ENCODE data around the gene STN1. TPM values are rescaled to one million over a fixed set of nuclear protein-coding genes. Genes with fewer than 3 reads are reported as not detected.

Gene STN1
- total RNA-seq, 1 experiment from 2014 or later, result 74.7 TPM

GRCh38 chr10:103850572-103850895, 67.5 kb downstream of the STN1 start (continued):
- TF ChIP-seq REST (IDR thresholded peaks at IDR 0.05; ENCODE audit: low read depth), result no peak
- no peak for TF ChIP-seq ELF1 (IDR thresholded peaks at IDR 0.05; ENCODE audit: borderline replicate concordance, low read depth)
- no peak for TF ChIP-seq POLR2AphosphoS5 (IDR thresholded peaks at IDR 0.05; ENCODE audit: low read depth, low read length)
- TF ChIP-seq EZH2 (IDR thresholded peaks at IDR 0.05), result no peak
- TF ChIP-seq SIN3A (IDR thresholded peaks at IDR 0.05; ENCODE audit: low read depth), result no peak

- ATAC-seq, result no peak
- Histone ChIP-seq H3K36me3 (ENCODE audit: control insufficient read depth in 1 of 2, insufficient read depth in 2 of 2, low read length in 2 of 2) (no peaks in the 10 kb centered on the region), H3K4me3 (replicated peaks in 1 of 2; ENCODE audit: low read depth in 1 of 2, low read length in 2 of 2) (no peak overlapping the region), H4K20me1 (ENCODE audit: insufficient read depth) (no peaks in the 10 kb centered on the region), H3K4me2 (ENCODE audit: low read length) (no peak overlapping the region), H3K9me2 (ENCODE audit: insufficient read depth) (no peaks in the 10 kb centered on the region), H3K9ac (ENCODE audit: low read length) (no peak overlapping the region), H3K4me1 (ENCODE audit: control insufficient read depth in 1 of 2, insufficient read depth in 2 of 2, low read length in 2 of 2) (no peaks in the 10 kb centered on the region), H2AFZ (ENCODE audit: low read depth, low read length, poor library complexity, severe bottlenecking) (no peak overlapping the region), H3K27me3 (ENCODE audit: insufficient read depth, low read length) (peaks cover 4% of the 10 kb centered on the region; the same call in 1 of the 2 replicates), H3K27ac (ENCODE audit: low read depth, low read length) (no peak overlapping the region), H3K9me3 (ENCODE audit: control insufficient read depth in 1 of 2, insufficient read depth in 1 of 2, low read depth in 1 of 2, low read length in 2 of 2) (no peaks in the 10 kb centered on the region), H3K79me2 (ENCODE audit: insufficient read depth, low read length) (no peaks in the 10 kb centered on the region)
- POLR2A ChIA-PET, result no interaction called here
- RAD21 ChIA-PET (ENCODE audit: low non-redundant PET in 1 of 2, low total read pairs in 2 of 2, uncharacterized antibody in 2 of 2, unreplicated experiment in 2 of 2), result no interaction called here
- TF ChIP-seq, protein P1, sequence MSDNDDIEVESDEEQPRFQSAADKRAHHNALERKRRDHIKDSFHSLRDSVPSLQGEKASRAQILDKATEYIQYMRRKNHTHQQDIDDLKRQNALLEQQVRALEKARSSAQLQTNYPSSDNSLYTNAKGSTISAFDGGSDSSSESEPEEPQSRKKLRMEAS (IDR thresholded peaks at IDR 0.05), result no peak
- TF ChIP-seq FOSL1 (IDR thresholded peaks at IDR 0.05; ENCODE audit: low read depth) (no peak), EGR1 (IDR thresholded peaks at IDR 0.05; ENCODE audit: low read depth) (no peak)
- CTCF ChIA-PET, result no interaction called here
- intact Hi-C loops (cut with micrococcal nuclease), result no loop called here
- no peak for DNase-seq (ENCODE audit: low read depth, low spot score)
- BruUV-seq (replicated peaks), result no TSS peak
These were observed 68.0 kb downstream of the STN1 start for GRCh38 chr10:103849880-103850571.
